Activated CD8-positive, alpha-beta memory T cell treated with anti-CD3 and anti-CD28 coated beads, Interleukin-2, amount 50 U/mL, for 48 hours (primary cell): Measurements from ENCODE around the gene HK2.
"Not testable (repeated sequence)": the region's sequence is repeated elsewhere in the genome, so short reads cannot be mapped to it uniquely, and the experiment has no call there.

ENCODE experiments used
- DNase-seq: peaks from one replicate; pipeline ENCODE4 v3.0.0-alpha.2; 2020

HK2 gene

DNA sequence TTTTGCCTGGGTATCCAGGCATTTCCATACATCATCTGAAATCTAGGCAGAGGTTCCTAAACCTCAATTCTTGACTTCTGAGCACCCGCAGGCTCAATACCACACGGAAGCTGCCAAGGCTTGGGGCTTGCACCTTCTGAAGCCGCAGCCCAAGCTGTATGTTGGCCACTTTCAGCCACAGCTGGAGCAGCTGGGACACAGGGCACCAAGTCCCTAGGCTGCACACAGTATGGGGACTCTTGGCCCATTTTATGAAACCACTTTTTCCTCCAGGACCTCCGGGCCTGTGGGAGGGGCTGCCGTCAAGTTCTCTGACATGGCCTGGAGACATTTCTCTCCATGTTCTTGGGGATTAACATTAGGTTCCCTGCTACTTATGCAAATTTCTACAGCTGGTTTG, 72.5 kb downstream of the HK2 start:
- DNase-seq = no peak

GRCh38 chr2:74907560-74907959, 73.6 kb downstream of the HK2 start:
- DNase-seq = not testable (repeated sequence)

DNA sequence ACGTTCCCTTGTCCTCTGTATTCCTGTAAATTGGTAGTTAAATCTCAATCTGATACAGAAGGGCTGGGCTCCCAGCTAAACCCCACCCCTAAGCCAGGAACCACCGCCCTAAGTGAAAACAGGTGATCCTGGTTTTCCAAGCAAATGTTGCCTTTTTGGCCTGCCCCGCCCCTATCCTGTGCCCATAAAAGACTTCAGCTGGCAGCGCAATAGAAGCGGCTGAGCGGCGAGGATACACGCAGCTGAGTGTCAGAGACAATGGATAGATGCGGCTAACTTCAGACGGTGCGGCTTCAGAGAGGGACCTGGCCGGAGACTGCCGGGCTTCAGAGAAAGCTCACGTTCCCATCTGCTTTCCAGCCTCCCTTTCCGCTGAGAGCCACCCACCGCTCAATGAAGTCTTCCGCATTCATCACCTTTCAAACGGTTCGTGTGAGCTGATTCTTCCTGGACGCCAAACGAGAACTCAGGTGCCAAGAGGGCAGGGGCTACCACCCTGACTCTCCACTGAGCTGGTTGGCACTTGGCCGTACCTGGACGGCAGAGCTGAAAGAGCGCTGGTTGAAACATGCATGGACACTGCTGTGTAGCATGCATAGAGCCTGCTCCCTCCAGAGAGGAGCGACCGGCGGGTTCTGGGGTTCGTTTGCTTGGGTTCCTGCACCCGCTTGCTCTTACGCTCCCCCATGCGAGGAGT, 75.0 kb downstream of the HK2 start:
- DNase-seq = no peak

- no peak for DNase-seq
Observed at GRCh38 chr2:74910245-74910644, 76.3 kb downstream of the HK2 start.

- no peak for DNase-seq
Observed at GRCh38 chr2:74911061-74911460, 77.1 kb downstream of the HK2 start.

DNA sequence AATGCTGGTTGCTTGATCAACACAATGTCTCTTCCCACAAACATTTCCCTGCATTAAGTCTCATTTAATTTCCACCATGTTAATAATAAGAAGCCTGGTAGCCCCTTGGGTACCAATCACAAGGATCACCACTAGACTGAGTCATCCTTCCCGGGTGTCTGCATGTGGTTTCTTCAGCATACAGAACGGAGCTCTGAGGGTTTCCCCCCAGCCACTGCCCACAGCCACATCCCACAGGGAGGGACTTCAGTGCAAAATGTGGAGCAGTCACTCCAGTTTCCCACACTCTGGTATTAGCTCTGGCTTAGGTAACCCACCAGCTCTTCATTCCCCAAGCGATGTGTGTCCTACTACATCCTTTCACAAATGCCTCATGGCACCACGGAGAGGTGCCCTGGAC, 81.8 kb downstream of the HK2 start:
- no peak for DNase-seq

DNA sequence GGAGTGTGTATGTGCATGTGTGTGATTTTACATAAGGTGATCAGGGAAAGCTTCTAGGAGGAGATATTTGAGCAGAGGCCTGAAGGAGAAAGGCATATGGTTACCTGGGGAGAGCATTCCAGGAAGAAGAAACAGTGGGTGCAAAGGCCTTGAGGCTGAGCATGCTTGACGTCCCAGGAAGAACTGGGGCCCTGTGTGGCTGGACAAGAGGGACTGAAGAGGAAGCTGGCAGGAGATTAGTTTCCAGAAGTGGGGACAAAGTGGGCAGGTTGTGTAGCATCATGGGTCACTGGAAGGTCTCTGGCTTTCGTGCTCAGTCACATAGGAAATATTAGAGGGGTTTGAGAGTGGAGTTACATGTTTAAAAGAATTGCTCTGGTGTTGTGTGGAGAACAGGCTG, 82.5 kb downstream of the HK2 start:
- no peak for DNase-seq

DNA sequence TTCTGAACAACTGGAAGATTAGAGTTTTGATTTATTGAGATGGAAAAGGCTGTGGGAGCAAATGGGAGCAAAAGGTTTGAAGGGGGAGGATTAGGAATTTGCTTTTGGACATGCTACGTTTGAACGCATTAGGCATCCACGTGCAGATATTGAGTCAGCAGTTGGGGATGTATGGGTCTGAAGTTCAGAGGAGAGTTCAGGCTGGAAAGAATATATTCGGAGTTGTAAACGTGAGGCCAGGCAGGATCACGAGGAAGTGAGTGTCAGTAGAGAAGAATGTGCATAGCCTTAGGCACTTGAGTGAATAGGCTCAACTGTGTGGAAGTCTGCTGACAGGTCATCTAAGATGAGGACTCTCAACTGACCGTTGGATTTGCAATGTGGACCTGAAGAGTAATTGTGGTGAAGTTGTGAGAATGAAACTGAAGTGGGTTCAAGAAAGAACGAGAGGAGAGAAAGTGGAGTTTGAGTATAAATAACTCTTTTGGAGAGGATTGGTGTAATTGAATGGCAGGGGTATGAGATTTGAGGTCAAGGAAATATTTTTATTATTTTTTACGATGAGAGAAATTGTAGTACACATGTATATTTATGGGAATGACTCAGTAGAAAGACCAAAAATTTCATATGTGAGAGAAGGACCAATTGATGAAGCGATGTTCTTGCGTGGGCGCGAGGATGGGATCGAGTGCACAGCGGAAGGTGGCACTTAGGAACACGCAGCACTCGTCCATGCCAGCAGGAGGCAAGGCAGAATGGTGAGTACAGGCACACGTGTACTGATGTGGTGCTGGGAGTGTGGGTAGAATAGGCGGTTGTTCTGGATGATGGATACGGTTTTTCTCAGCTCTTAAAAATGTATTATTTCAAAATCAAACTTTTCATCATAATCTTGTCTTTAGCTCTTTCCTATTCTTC, 84.0 kb downstream of the HK2 start:
- DNase-seq = no peak

GRCh38 chr2:74919827-74920226, 85.9 kb downstream of the HK2 start:
- peak; percentile 91 for DNase-seq

DNA sequence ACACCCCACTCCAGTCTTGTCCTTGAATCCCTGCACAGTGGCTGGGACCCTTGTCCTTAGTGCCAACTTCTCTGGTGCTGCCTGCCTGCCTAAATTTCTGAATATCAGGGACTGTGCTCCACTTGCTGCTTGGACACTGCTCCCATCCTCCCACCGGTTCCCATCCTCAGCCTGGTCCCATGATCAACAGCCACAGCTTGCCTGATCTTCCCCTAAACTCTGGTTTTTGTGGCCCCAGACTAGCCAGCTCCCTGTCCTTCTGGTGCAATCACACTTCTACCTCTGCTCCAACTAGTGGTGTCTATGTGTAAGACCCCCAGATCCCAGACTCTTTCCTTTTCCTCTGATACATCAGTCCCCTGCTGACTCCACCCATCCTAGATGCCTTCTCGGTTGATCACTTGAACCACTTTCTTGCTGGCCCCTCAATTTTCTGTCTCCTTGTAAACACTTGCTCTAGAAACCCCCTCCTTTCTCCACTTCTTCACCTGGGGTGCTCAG, 87.4 kb downstream of the HK2 start:
- DNase-seq = no peak

DNA sequence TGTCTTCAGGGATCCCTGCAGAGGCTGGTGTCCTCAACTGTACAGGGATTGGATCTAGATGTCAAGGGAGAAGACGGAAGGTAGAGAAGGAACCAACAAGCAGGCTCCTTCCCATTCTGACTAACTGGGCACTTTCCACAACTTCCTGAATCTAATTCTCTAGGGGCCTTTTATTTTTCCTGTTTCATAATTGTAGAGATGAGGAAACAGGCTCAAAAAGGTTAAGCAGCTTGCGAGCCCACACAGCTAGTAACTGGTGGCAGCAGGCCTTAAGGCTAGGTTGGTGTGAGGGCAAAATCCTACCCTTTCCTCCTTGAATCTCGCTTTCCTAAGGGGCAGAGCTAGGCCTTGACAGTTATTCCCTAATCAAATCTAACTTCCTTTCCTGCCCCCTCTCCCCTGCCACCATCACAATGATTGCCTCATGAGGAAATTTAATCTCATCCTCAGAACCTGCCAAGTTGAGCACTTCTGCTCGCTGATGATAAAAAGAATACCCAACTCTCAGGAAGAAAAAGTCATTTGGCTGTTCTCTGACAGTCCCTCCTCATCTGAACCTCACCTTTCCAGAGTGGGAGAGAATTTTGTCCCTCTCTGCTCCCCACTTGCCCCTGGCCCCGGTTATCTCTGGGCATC, 88.8 kb downstream of the HK2 start:
- DNase-seq = no peak

DNA sequence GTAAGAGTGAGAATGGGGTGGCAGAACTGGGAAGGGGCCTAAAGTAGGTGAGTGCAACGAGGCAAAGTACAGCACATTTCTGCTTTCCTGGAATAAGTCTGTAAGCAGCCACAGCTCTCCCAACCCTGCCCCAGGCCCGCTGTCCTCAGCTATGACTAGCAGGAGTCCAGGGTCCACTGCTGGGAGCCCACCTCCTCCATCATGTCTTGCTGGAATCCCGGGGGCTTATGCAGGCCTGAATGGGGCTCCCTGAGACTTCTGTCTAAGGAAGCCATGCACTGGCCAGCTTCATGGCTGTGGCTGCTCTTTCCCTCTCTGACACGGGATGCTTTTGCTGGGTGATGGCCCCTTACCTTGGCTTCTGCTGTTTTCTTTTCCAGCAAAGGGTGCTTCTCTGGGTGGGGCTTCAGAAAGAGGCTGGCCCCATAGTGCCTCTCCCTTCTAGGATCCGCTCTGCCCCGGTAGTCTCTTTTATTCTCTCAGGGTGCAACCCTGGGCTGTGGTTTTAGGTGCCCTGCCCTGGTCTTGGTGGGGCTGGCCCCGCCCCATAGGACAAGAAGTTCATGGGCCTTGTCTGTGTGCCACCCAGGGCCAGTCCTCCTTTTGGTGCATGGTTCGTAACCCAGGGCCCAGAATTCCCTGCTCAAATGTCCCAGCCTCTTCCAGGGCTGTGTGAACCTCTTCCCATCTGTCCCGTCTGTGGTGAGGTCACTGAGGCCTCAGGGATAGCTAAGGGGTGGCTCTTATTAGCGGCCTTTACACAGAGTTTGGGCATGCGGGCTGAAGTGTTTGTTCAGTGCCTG, 90.7 kb downstream of the HK2 start:
- DNase-seq = no peak

- DNase-seq = no peak
Observed at GRCh38 chr2:74925361-74925786, 91.4 kb downstream of the HK2 start.

- DNase-seq = no peak
Observed at GRCh38 chr2:74927621-74928020, 93.7 kb downstream of the HK2 start.

- DNase-seq = no peak
Observed at GRCh38 chr2:74930811-74931486, 97.0 kb downstream of the HK2 start.

DNA sequence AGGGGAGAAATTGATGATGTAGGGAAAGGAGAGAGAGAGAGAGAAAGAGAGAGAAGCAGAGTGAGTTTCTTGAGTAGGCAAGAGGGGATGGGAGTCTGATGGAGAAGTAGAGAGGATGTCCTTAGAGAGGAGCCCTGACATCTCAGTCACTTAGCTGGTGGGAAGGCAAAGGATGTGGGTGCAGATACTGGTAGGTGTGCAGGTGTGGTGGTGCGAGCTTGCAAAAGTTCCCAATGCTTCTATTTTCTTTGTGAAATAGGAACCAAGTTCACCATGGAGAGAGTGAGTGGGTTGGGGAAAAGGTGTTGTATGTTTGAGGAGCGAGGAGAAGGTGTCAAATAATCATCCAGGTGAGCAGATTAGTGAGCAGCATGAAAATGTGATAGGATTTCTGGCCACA, 98.0 kb downstream of the HK2 start:
- DNase-seq = no peak

DNA sequence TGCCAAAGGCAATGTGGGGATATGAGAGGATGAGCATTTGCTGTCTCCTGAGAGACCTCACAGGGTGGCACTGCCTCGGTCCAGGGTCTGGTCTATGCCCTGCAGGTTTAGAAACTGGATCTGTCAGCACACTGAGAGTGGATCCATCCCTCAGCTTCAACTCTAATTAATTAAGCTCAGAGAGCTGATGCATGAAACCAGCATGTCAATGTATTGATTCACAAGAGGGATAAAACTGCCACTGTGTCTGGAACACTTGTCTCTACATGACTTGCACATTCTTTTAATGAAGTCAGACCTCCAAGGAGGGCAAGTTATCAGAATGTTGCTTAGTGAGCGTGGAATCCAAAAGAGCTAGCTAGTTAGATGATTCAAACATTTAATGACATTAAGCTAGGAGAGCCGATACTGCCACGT, 102.1 kb downstream of the HK2 start:
- no peak for DNase-seq

- no peak for DNase-seq
Observed at GRCh38 chr2:74937221-74937880, 103.4 kb downstream of the HK2 start.

- DNase-seq = no peak
Observed at GRCh38 chr2:74938264-74938663, 104.3 kb downstream of the HK2 start.

DNA sequence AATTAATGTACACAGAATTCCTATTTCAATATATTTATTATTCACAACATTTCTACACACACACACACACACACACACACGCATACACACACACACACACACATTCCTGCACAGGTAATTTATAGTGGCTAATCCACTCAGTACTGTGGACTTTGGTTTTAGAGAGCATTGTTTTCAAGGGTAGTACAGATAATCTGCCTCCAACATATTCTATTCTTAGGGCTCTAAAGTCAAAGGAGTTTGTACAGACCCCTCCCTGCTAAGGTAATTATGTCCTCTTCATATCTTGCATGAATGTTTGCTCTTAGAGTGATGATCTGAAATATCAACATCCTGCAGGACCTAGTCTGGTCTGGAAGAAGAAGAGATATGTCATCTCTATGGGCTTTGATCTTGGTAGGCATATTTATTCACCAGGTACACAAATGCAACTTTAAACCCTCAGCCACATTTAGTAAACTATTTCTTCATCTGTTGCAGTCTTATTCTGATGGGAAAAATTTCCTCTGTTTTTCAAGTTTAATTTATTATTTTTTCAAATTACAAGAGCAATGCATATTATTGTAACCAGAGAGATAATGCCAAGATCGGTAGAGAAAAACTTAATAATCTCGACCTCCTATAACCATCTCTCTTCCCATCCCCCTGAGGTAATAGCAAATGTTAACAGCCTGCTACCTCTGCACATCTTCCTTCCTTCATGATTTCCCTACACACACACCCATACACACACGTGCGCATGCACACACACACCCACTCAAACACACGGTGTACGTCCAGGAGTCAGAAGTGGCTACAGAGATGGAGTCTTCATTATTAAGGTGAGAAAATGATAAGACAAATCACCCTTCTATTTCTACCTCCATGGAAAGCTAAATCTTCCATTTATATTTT, 106.2 kb downstream of the HK2 start:
- no peak for DNase-seq
